ENCODE measurements around the gene CD96. TPM values are rescaled to one million over a fixed set of nuclear protein-coding genes. Genes with fewer than 3 reads are reported as not detected.

The CD96 gene
- total RNA-seq, 1 donor from 2014 or later: 0.61 TPM

DNA sequence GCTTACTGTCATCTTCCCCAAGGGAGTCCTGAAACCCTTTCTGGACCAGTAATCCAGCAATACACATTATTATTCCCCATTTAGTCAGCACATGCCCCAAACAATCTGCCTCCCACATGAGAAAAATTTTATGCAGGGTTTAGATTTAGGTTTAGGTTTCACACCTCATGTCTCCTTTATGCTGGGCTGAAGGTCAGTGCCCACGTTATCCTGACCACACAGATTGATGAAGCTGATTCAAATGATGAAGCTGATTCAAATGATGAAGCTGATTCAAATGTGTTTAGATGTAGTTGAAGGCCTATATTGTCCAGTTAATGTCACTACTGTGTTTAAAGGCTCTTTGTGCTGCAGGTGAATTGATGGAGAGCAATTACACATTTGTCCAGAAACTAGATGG is 71.3 kb downstream of the CD96 start:
- Histone ChIP-seq H3K4me1 (ENCODE audit: insufficient read depth, low read length) (no peaks in the 10 kb centered on the region), H3K36me3 (ENCODE audit: insufficient read depth, low read length) (no peaks in the 10 kb centered on the region), H3K4me3 (ENCODE audit: insufficient read depth, low read depth, low read length) (no peak overlapping the region), H3K9ac (ENCODE audit: low read length) (no peak overlapping the region), H2AFZ (ENCODE audit: low read depth, low read length) (no peak overlapping the region), H3K27ac (ENCODE audit: low read depth, low read length) (no peak overlapping the region), H3K9me3 (ENCODE audit: insufficient read depth, low read depth, low read length) (peaks cover 7% of the 10 kb centered on the region), H3K79me2 (ENCODE audit: insufficient read depth, low read length) (no peaks in the 10 kb centered on the region), H3K27me3 (ENCODE audit: insufficient read depth, low read length) (no peaks in the 10 kb centered on the region), H4K20me1 (ENCODE audit: insufficient read depth, low read length) (no peaks in the 10 kb centered on the region), H3K4me2 (ENCODE audit: low read length) (no peak overlapping the region)
- DNase-seq (ENCODE audit: low read depth) (no peak), FAIRE-seq (peak; percentile 5)
- Mint-ChIP-seq H3K27me3 (ENCODE audit: low read depth, unreplicated experiment) (peaks cover 4% of the 10 kb centered on the region), H3K36me3 (ENCODE audit: low read depth, unreplicated experiment) (peaks cover 1% of the 10 kb centered on the region), H3K27ac (ENCODE audit: unreplicated experiment) (no peak overlapping the region), H3K9me3 (ENCODE audit: unreplicated experiment) (no peaks in the 10 kb centered on the region), H3K4me3 (ENCODE audit: unreplicated experiment) (no peak overlapping the region), H3K4me1 (ENCODE audit: low read depth, unreplicated experiment) (no peaks in the 10 kb centered on the region)
- no peak for TF ChIP-seq EZH2 (IDR thresholded peaks at IDR 0.05; ENCODE audit: insufficient read depth, low read length)
- TF ChIP-seq CTCF (IDR thresholded peaks at IDR 0.05; ENCODE audit: insufficient read depth, low read depth, low read length): no peak

DNA sequence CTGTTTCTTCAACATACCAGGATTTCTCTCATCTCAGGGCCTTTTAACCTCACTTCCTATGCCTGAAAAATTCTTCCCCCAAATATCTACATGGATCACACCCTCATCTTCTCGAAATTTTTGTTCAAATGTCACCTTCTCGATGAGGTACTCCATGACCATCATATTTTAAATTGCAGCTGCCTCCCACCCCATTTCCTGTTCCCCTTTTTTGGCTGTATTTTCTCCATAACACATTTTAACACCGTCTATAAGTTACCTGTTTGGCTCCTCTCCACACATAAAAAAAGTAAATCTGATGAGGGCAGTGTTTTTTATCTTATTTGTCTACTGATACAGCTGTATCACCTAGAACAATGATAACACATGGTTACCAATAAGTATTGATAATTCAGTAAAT is 73.9 kb downstream of the CD96 start:
- TF ChIP-seq CTCF (IDR thresholded peaks at IDR 0.05; ENCODE audit: insufficient read depth, low read depth, low read length): no peak
- no peak for TF ChIP-seq EZH2 (IDR thresholded peaks at IDR 0.05; ENCODE audit: insufficient read depth, low read length)
- H2AFZ ChIP-seq (ENCODE audit: low read depth, low read length): no peak overlapping the region
- no peak overlapping the region for H3K4me3 ChIP-seq (ENCODE audit: insufficient read depth, low read depth, low read length)
- no peak overlapping the region for H3K9ac ChIP-seq (ENCODE audit: low read length)
- Mint-ChIP-seq H3K27me3 (ENCODE audit: low read depth, unreplicated experiment) (peaks cover 4% of the 10 kb centered on the region), H3K27ac (ENCODE audit: unreplicated experiment) (no peak overlapping the region), H3K4me1 (ENCODE audit: low read depth, unreplicated experiment) (peaks cover 4% of the 10 kb centered on the region), H3K9me3 (ENCODE audit: unreplicated experiment) (no peaks in the 10 kb centered on the region), H3K4me3 (ENCODE audit: unreplicated experiment) (no peak overlapping the region), H3K36me3 (ENCODE audit: low read depth, unreplicated experiment) (peaks cover 1% of the 10 kb centered on the region)
- no peaks in the 10 kb centered on the region for H4K20me1 ChIP-seq (ENCODE audit: insufficient read depth, low read length)
- no peaks in the 10 kb centered on the region for H3K4me1 ChIP-seq (ENCODE audit: insufficient read depth, low read length)
- H3K27ac ChIP-seq (ENCODE audit: low read depth, low read length): no peak overlapping the region
- FAIRE-seq (no peak), DNase-seq (ENCODE audit: low read depth) (no peak)
- peaks cover 7% of the 10 kb centered on the region for H3K9me3 ChIP-seq (ENCODE audit: insufficient read depth, low read depth, low read length)
- no peaks in the 10 kb centered on the region for H3K79me2 ChIP-seq (ENCODE audit: insufficient read depth, low read length)
- H3K4me2 ChIP-seq (ENCODE audit: low read length): no peak overlapping the region
- no peaks in the 10 kb centered on the region for H3K36me3 ChIP-seq (ENCODE audit: insufficient read depth, low read length)
- H3K27me3 ChIP-seq (ENCODE audit: insufficient read depth, low read length): no peaks in the 10 kb centered on the region

GRCh38 chr3:111616417-111617105 is 74.6 kb downstream of the CD96 start:
- peaks cover 4% of the 10 kb centered on the region for H3K4me1 Mint-ChIP-seq (ENCODE audit: low read depth, unreplicated experiment)
- no peak overlapping the region for H2AFZ ChIP-seq (ENCODE audit: low read depth, low read length)
- H3K27ac Mint-ChIP-seq (ENCODE audit: unreplicated experiment): no peak overlapping the region
- no peaks in the 10 kb centered on the region for H3K4me1 ChIP-seq (ENCODE audit: insufficient read depth, low read length)
- no peaks in the 10 kb centered on the region for H3K79me2 ChIP-seq (ENCODE audit: insufficient read depth, low read length)
- peaks cover 2% of the 10 kb centered on the region for H3K27me3 Mint-ChIP-seq (ENCODE audit: low read depth, unreplicated experiment)
- no peaks in the 10 kb centered on the region for H3K9me3 Mint-ChIP-seq (ENCODE audit: unreplicated experiment)
- FAIRE-seq: no peak
- H3K4me2 ChIP-seq (ENCODE audit: low read length): no peak overlapping the region
- H3K36me3 ChIP-seq (ENCODE audit: insufficient read depth, low read length): no peaks in the 10 kb centered on the region
- H3K4me3 Mint-ChIP-seq (ENCODE audit: unreplicated experiment): no peak overlapping the region
- H3K4me3 ChIP-seq (ENCODE audit: insufficient read depth, low read depth, low read length): no peak overlapping the region
- no peak overlapping the region for H3K9ac ChIP-seq (ENCODE audit: low read length)
- H3K27me3 ChIP-seq (ENCODE audit: insufficient read depth, low read length): no peaks in the 10 kb centered on the region
- H3K9me3 ChIP-seq (ENCODE audit: insufficient read depth, low read depth, low read length): peaks cover 7% of the 10 kb centered on the region
- TF ChIP-seq CTCF (IDR thresholded peaks at IDR 0.05; ENCODE audit: insufficient read depth, low read depth, low read length) (no peak), EZH2 (IDR thresholded peaks at IDR 0.05; ENCODE audit: insufficient read depth, low read length) (no peak)
- no peak overlapping the region for H3K27ac ChIP-seq (ENCODE audit: low read depth, low read length)
- DNase-seq (ENCODE audit: low read depth): no peak
- no peaks in the 10 kb centered on the region for H4K20me1 ChIP-seq (ENCODE audit: insufficient read depth, low read length)
- peaks cover 1% of the 10 kb centered on the region for H3K36me3 Mint-ChIP-seq (ENCODE audit: low read depth, unreplicated experiment)
